ENCODE data around the gene CTSZ.

GRCh38 chr20:59033093-59033492 lies 26.0 kb upstream of the CTSZ start:
- no peak; the same call in 1 of the 2 replicates for TF ChIP-seq CTCF (conservative IDR thresholded peaks at IDR 0.05)
- no peak for TF ChIP-seq ZFX (IDR thresholded peaks at IDR 0.05)

All from C4-2B (cell line).